HepG2 (cell line): ENCODE data around the gene RASA4B. TPM values are rescaled to one million over a fixed set of nuclear protein-coding genes. Genes with fewer than 3 reads are reported as not detected.

Source experiments
- ATAC-seq: fragments of 200-7000 bp; cut with Tn5 transposase; 3 replicates; pipeline ENCODE4 v1.9.1; 2020; ENCODE audit warnings: mild to moderate bottlenecking, moderate library complexity
- BruUV-seq: library from RNA; stranded (reverse); fragments of 400-500 nt; replicated peaks from 2 replicates; lab custom pipeline; 2021; lab: Mats Ljungman, UMichigan
- CTCF ChIA-PET: fragments of 300-600 bp; formaldehyde crosslinking; extraction: SDS; loops from one replicate; lab custom pipeline; 2021; ENCODE audit warnings: low total read pairs, inconsistent platforms, low intra/inter-chr PET ratio; lab: Yijun Ruan, JAX
- POLR2A ChIA-PET: fragments of 350-600 bp; sonication (Branson Sonifier 250); formaldehyde crosslinking; loops from one replicate; lab custom pipeline; 2020; ENCODE audit warnings: antibody characterized with exemption, inconsistent platforms; lab: Yijun Ruan, JAX
- DNase-seq: peaks from one replicate; pipeline ENCODE4 v3.0.0-alpha.2; 2015; ENCODE audit warnings: low spot score
- FAIRE-seq: peaks from 3 replicates; lab custom pipeline; 2011; peaks lifted over from hg19 to GRCh38; lab: Jason Lieb, UNC
- H2AFZ ChIP-seq: one replicate; pipeline ENCODE4 v1.6.1; 2011; ENCODE audit warnings: low read length, inconsistent platforms
- H3K27ac ChIP-seq: fragments of 300-600 bp; 3 replicates; pipeline ENCODE4 v1.8.0; 2011; ENCODE audit warnings: mixed run types, mild to moderate bottlenecking, mixed read lengths, low read length, inconsistent platforms; ENCODE audit not compliant: insufficient read depth; ENCODE audit errors: extremely low read length
- H3K27me3 ChIP-seq, 2 experiments: fragments of 200-600 bp in 1 of 2; 2 replicates in 1 of 2; 3 replicates in 1 of 2; pipeline versions ENCODE4 v1.6.0 to v1.8.0; 2011; ENCODE audit warnings: low read length in 2 of 2, mild to moderate bottlenecking in 2 of 2, moderate library complexity in 2 of 2, inconsistent platforms in 1 of 2; ENCODE audit not compliant: insufficient read depth in 2 of 2, control insufficient read depth in 1 of 2
- H3K36me3 ChIP-seq, 2 experiments: fragments of 200-600 bp in 1 of 2; replicated peaks in 1 of 2; 2 replicates in 1 of 2; 3 replicates in 1 of 2; pipeline versions ENCODE4 v1.5.1 to v1.8.0; 2011; ENCODE audit warnings: low read length in 2 of 2, inconsistent platforms in 1 of 2; ENCODE audit not compliant: insufficient read depth in 2 of 2, control insufficient read depth in 1 of 2
- H3K4me1 ChIP-seq: 2 replicates; pipeline ENCODE4 v1.5.1; 2012; ENCODE audit warnings: low read length, inconsistent platforms; ENCODE audit not compliant: insufficient read depth
- H3K4me2 ChIP-seq: 2 replicates; pipeline ENCODE4 v1.6.0; 2011; ENCODE audit warnings: low read depth, low read length, inconsistent platforms
- H3K4me3 ChIP-seq, 3 experiments: fragments of 200-600 bp in 1 of 3; sonication (generic), shearing (Covaris generic) in 1 of 3; replicated peaks in 1 of 3; 2 replicates each; pipeline ENCODE4 v1.5.1; 2011 to 2016; ENCODE audit warnings: low read length in 3 of 3, inconsistent platforms in 2 of 3, low read depth in 2 of 3, mild to moderate bottlenecking in 2 of 3, control low read depth in 1 of 3, mixed read lengths in 1 of 3; ENCODE audit not compliant: insufficient read depth in 1 of 3
- H3K79me2 ChIP-seq: one replicate; pipeline ENCODE4 v1.6.1; 2011; ENCODE audit warnings: low read length, inconsistent platforms; ENCODE audit not compliant: insufficient read depth
- H3K9ac ChIP-seq: 2 replicates; pipeline ENCODE4 v1.6.0; 2011; ENCODE audit warnings: mild to moderate bottlenecking, low read depth, low read length, inconsistent platforms; ENCODE audit not compliant: insufficient read depth
- H3K9me3 ChIP-seq: 2 replicates; pipeline ENCODE4 v1.5.1; 2012; ENCODE audit warnings: mild to moderate bottlenecking, low read length
- H4K20me1 ChIP-seq: 2 replicates; pipeline ENCODE4 v1.6.0; 2011; ENCODE audit warnings: inconsistent platforms, mild to moderate bottlenecking, low read length, moderate library complexity; ENCODE audit not compliant: insufficient read depth
- AGO1 ChIP-seq: fragments of 200-400 bp; formaldehyde crosslinking; IDR thresholded peaks from 2 replicates; pipeline ENCODE4 v1.6.1; 2017; ENCODE audit warnings: mild to moderate bottlenecking, low read depth, low read length, moderate library complexity; ENCODE audit not compliant: poor library complexity, severe bottlenecking
- EP300 ChIP-seq, 3 experiments: sonication (generic) in 1 of 3; formaldehyde crosslinking in 1 of 3; IDR thresholded peaks; 2 replicates each; pipeline versions ENCODE4 v1.5.1 to v1.6.1; 2011 to 2020; ENCODE audit warnings: low read depth in 2 of 3, low read length in 2 of 3, borderline replicate concordance in 1 of 3, improper control_type of control experiment in 1 of 3, mild to moderate bottlenecking in 1 of 3, missing genetic modification reagents in 1 of 3, moderate library complexity in 1 of 3
- FOXJ3 ChIP-seq: sonication (generic); formaldehyde crosslinking; IDR thresholded peaks from 2 replicates; pipeline ENCODE4 v1.4.0; 2020; ENCODE audit warnings: missing genetic modification reagents, mild to moderate bottlenecking, borderline replicate concordance
- GABPB1 ChIP-seq: IDR thresholded peaks from 2 replicates; pipeline ENCODE4 v1.6.1; 2016; ENCODE audit warnings: mild to moderate bottlenecking, missing genetic modification reagents, moderate library complexity, missing compliant biosample characterization
- GLI4 ChIP-seq: sonication (generic); formaldehyde crosslinking; IDR thresholded peaks from 2 replicates; pipeline ENCODE4 v1.5.1; 2020; ENCODE audit warnings: missing genetic modification reagents, mild to moderate bottlenecking, moderate library complexity, borderline replicate concordance
- HDAC1 ChIP-seq: sonication (generic); formaldehyde crosslinking; IDR thresholded peaks from 2 replicates; pipeline ENCODE4 v1.5.1; 2020; ENCODE audit warnings: mild to moderate bottlenecking, missing genetic modification reagents
- MAZ ChIP-seq, 2 experiments: sonication (generic) in 1 of 2; formaldehyde crosslinking in 1 of 2; IDR thresholded peaks; 2 replicates each; pipeline versions ENCODE4 v1.5.0 to v1.6.1; 2012 to 2020; ENCODE audit warnings: low read depth in 2 of 2, mild to moderate bottlenecking in 2 of 2, borderline replicate concordance in 1 of 2, improper control_type of control experiment in 1 of 2, low read length in 1 of 2, missing genetic modification reagents in 1 of 2, moderate library complexity in 1 of 2
- SAP130 ChIP-seq: IDR thresholded peaks from 2 replicates; pipeline ENCODE4 v1.6.1; 2016; ENCODE audit warnings: low read depth
- TCF12 ChIP-seq, 2 experiments: fragments of 450-650 bp in 1 of 2; sonication (generic) in 1 of 2; formaldehyde crosslinking in 1 of 2; IDR thresholded peaks; 2 replicates each; pipeline versions ENCODE4 v1.6.1 to v1.8.0; 2017 to 2022; ENCODE audit warnings: antibody characterized with exemption in 1 of 2, mild to moderate bottlenecking in 1 of 2, missing genetic modification reagents in 1 of 2, moderate library complexity in 1 of 2
- ZBTB2 ChIP-seq: sonication (generic); formaldehyde crosslinking; IDR thresholded peaks from 2 replicates; pipeline ENCODE4 v1.8.0; 2022; ENCODE audit warnings: low read depth, missing genetic modification reagents
- ZBTB7A ChIP-seq: sonication (generic); formaldehyde crosslinking; IDR thresholded peaks from 2 replicates; pipeline ENCODE4 v1.8.0; 2022; ENCODE audit warnings: mild to moderate bottlenecking, missing genetic modification reagents
- ZC3H13 ChIP-seq: sonication (generic); formaldehyde crosslinking; IDR thresholded peaks from 2 replicates; pipeline ENCODE4 v1.8.1; 2023; ENCODE audit warnings: mild to moderate bottlenecking, missing genetic modification reagents, moderate library complexity
- ZFY ChIP-seq: sonication (generic); formaldehyde crosslinking; IDR thresholded peaks from 2 replicates; pipeline ENCODE4 v1.4.0; 2020; ENCODE audit warnings: missing genetic modification reagents
- ZNF563 ChIP-seq: sonication (generic); formaldehyde crosslinking; IDR thresholded peaks from 2 replicates; pipeline ENCODE4 v1.8.0; 2022; ENCODE audit warnings: mild to moderate bottlenecking, moderate library complexity, missing genetic modification reagents
- ZNF570 ChIP-seq: sonication (generic); formaldehyde crosslinking; IDR thresholded peaks from 2 replicates; pipeline ENCODE4 v1.4.0; 2020; ENCODE audit warnings: mild to moderate bottlenecking, missing genetic modification reagents, borderline replicate concordance
- WGBS: methylation state at CpG from one replicate; pipeline ENCODE4 v1.1.6; 2017; ENCODE audit warnings: low lambda C conversion rate; 5-methylcytosine and 5-hydroxymethylcytosine counted together
- in situ Hi-C: cut with HindIII; loops from 2 replicates; pipeline ENCODE4 v1.10.0; 2017; ENCODE audit warnings: low pct_unique_long_range_greater_than_20kb; ENCODE audit not compliant: extremely low pct_ligation_motif_present
- intact Hi-C: fragments of 100-400 bp; cut with micrococcal nuclease; formaldehyde crosslinking; loops from one replicate; pipeline ENCODE4 v1.10.0; 2022; ENCODE audit not compliant: unreplicated experiment
- polyA plus RNA-seq, 8 experiments: library from polyadenylated mRNA; depleted of rRNA in 3 of 8; stranded (reverse) in 7 of 8; unstranded in 1 of 8; fragments of >200 nt; fragmentation: Illumina TruSeq in 4 of 8; extraction: Trizol in 4 of 8; gene quantifications; 2 replicates each; pipeline versions ENCODE4 v1.2.1 to v1.2.3, GENCODE V29; 2011 to 2016; ENCODE audit warnings: low read depth in 4 of 8, missing spikeins in 1 of 8, mixed read lengths in 1 of 8; ENCODE audit not compliant: insufficient read depth in 1 of 8
- total RNA-seq, 5 experiments: library from RNA; depleted of rRNA; stranded (reverse); fragments of >200 nt; fragmentation: Illumina TruSeq; extraction: Trizol; gene quantifications; 2 replicates each; pipeline ENCODE4 v1.2.3, GENCODE V29; 2016; ENCODE audit warnings: low read depth in 1 of 5
- TF ChIP-seq, protein P1 (sequence below): sonication (generic); formaldehyde crosslinking; IDR thresholded peaks from 2 replicates; pipeline ENCODE4 v1.4.0; 2020; ENCODE audit warnings: missing genetic modification reagents, borderline replicate concordance

The RASA4B gene
- total and polyA plus RNA-seq, 2 of the 13 experiments (the other 11 are each of a cell fraction or from before 2014, with no cell fraction given), result 0.82 to 1.3 TPM

DNA sequence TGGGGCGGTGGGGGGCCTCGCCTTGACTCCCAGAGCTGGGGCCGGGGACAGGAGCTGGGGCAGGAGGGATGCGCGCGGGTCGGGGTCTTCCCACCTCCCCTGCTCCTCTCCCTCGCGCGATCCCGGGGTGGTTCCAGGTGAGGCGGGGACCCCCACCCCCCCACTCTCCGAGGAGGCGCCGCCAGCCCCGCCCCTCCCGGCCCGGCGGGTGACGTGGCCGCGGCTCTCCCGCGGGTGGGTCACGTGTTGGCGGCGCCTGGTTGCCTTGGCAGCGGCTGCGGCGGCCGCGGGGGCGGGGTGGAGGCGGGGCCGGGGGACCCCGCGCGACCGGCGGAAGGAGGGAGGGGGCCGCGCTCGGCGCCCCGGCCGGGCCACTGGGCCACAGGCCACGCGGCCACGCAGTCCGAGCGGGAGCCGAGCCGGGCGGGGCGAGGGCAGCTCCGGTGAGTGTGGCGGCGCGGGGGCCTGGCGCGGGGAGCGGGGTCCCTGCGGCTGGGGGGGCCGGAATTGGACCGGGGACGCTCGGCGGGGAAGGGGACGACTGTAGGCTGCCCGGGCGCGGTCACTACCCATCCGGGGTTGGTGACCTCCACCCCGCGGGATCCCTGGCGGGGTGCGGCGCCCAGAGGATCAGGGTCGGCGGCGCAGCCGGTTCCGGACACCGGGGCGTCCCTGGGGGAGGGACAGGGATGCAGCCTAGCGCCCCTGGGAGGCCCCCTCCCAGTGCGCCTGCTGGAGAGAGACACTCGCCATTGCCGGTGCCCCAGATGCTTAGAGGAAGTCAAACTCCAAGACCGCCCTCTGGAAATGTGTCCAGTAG lies 84.1 kb downstream of the RASA4B start, which contains the start of gene ORAI2:
Gene ORAI2, plus strand, starts transcription at position 357 of the 820 bp plus-strand sequence. CDS start 5,382 bp downstream, outside the sequence.
- H3K4me1 ChIP-seq, result peaks cover 35% of the 10 kb centered on the region
- DNase-seq (no peak), FAIRE-seq (no peak), ATAC-seq (peak; percentile 25)
- H3K27me3 ChIP-seq, result no peaks in the 10 kb centered on the region
- H3K9me3 ChIP-seq, result no peaks in the 10 kb centered on the region
- BruUV-seq, result no TSS peak
- in situ Hi-C loops, result no loop called here
- H2AFZ ChIP-seq, result no peak within 1 kb of the TSS
- intact Hi-C loops, result no loop called here
- H3K27ac ChIP-seq, result no peak within 1 kb of the TSS
- H3K79me2 ChIP-seq, result no peaks in the 10 kb centered on the region
- whole genome bisulfite sequencing, result 0% methylated on average over 1 of the region's 90 CpGs
- CTCF ChIA-PET, result no interaction called here
- H3K4me3 ChIP-seq, result peak within 1 kb of the TSS; percentile 71 to 81 (median 75)
- H3K9ac ChIP-seq, result peak within 1 kb of the TSS; percentile 64; the same call in 1 of the 2 replicates
- peak within 1 kb of the TSS; percentile 82 for H3K4me2 ChIP-seq
- no peaks in the 10 kb centered on the region for H3K36me3 ChIP-seq
- no peaks in the 10 kb centered on the region for H4K20me1 ChIP-seq
- POLR2A ChIA-PET, result no interaction called here
- TF ChIP-seq HDAC1 (CRISPR knock-in tag) (peak; percentile 49), AGO1 (peak; percentile 8), GABPB1 (CRISPR knock-in tag) (peak; percentile 46; the same call in 1 of the 2 replicates), ZNF570 (CRISPR knock-in tag) (no peak), FOXJ3 (CRISPR knock-in tag) (no peak), MAZ (IDR thresholded peaks at IDR 0.05; ENCODE audit: borderline replicate concordance, low read depth, low read length) (no peak), MAZ (CRISPR knock-in tag; IDR thresholded peaks at IDR 0.05; ENCODE audit: low read depth) (peak; percentile 45; the same call in 1 of the 2 replicates), ZFY (CRISPR knock-in tag) (peak; percentile 56), SAP130 (CRISPR knock-in tag) (peak; percentile 36; the same call in 1 of the 2 replicates), ZBTB2 (CRISPR knock-in tag) (peak; percentile 70), EP300 (IDR thresholded peaks at IDR 0.05; ENCODE audit: low read depth in 2 of 2, low read length in 2 of 2) (no peak), EP300 (CRISPR knock-in tag; IDR thresholded peaks at IDR 0.05; ENCODE audit: borderline replicate concordance) (no peak), ZC3H13 (CRISPR knock-in tag) (0 out of 2 replicates have a peak, but pooled peaks have one; percentile 30), GLI4 (CRISPR knock-in tag) (no peak), TCF12 (IDR thresholded peaks at IDR 0.05) (no peak), TCF12 (CRISPR knock-in tag; IDR thresholded peaks at IDR 0.05) (no peak), ZNF563 (CRISPR knock-in tag) (0 out of 2 replicates have a peak, but pooled peaks have one; percentile 31), ZBTB7A (CRISPR knock-in tag) (0 out of 2 replicates have a peak, but pooled peaks have one; percentile 18)
- TF ChIP-seq, protein P1, sequence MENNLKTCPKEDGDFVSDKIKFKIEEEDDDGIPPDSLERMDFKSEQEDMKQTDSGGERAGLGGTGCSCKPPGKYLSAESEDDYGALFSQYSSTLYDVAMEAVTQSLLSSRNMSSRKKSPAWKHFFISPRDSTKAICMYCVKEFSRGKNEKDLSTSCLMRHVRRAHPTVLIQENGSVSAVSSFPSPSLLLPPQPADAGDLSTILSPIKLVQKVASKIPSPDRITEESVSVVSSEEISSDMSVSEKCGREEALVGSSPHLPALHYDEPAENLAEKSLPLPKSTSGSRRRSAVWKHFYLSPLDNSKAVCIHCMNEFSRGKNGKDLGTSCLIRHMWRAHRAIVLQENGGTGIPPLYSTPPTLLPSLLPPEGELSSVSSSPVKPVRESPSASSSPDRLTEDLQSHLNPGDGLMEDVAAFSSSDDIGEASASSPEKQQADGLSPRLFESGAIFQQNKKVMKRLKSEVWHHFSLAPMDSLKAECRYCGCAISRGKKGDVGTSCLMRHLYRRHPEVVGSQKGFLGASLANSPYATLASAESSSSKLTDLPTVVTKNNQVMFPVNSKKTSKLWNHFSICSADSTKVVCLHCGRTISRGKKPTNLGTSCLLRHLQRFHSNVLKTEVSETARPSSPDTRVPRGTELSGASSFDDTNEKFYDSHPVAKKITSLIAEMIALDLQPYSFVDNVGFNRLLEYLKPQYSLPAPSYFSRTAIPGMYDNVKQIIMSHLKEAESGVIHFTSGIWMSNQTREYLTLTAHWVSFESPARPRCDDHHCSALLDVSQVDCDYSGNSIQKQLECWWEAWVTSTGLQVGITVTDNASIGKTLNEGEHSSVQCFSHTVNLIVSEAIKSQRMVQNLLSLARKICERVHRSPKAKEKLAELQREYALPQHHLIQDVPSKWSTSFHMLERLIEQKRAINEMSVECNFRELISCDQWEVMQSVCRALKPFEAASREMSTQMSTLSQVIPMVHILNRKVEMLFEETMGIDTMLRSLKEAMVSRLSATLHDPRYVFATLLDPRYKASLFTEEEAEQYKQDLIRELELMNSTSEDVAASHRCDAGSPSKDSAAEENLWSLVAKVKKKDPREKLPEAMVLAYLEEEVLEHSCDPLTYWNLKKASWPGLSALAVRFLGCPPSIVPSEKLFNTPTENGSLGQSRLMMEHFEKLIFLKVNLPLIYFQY (CRISPR knock-in tag), result 0 out of 2 replicates have a peak, but pooled peaks have one; percentile 22
